NCI-H2171 treated with DMSO at 0.1 percent for 48 hours (cell line): Measurements from ENCODE around the gene PCIF1.
"Not testable (repeated sequence)": the region's sequence is repeated elsewhere in the genome, so short reads cannot be mapped to it uniquely, and the experiment has no call there.

ENCODE experiments used
- DNase-seq: peaks from one replicate; lab custom pipeline; 2025; lab: John Stamatoyannopoulos, UW

The PCIF1 gene

GRCh38 chr20:45934586-45935415, at the start of gene PCIF1:
Gene PCIF1, plus strand, starts transcription at chr20:45934683. Its CDS starts 4,317 bp downstream, at chr20:45939000.
- peak; percentile 98 for DNase-seq

GRCh38 chr20:45886590-45887345, 47.7 kb upstream of the PCIF1 start:
- no peak for DNase-seq

- no peak for DNase-seq
Observed at GRCh38 chr20:45887346-45887715, 47.2 kb upstream of the PCIF1 start, which contains the start of gene SPATA25. Gene SPATA25, minus strand, starts transcription at chr20:45887622. Its CDS starts 32 bp downstream, at chr20:45887590.

GRCh38 chr20:45888681-45889080, 45.8 kb upstream of the PCIF1 start:
- DNase-seq, result no peak

- peak; percentile 39 for DNase-seq
Observed at GRCh38 chr20:45890077-45890984, 44.2 kb upstream of the PCIF1 start.

GRCh38 chr20:45890985-45891983, 43.2 kb upstream of the PCIF1 start, which contains the start of the genes CTSA and NEURL2:
Gene CTSA, plus strand, starts transcription at chr20:45891335. Its CDS starts 234 bp downstream, at chr20:45891569.
Gene NEURL2, minus strand, starts transcription at chr20:45891208. Its CDS starts 217 bp downstream, at chr20:45890991.
- DNase-seq, result peak; percentile 88

GRCh38 chr20:45892049-45892825, 42.2 kb upstream of the PCIF1 start:
- DNase-seq, result no peak

GRCh38 chr20:45892828-45893500, 41.5 kb upstream of the PCIF1 start:
- no peak for DNase-seq

- DNase-seq, result no peak
Observed at GRCh38 chr20:45893831-45894230, 40.7 kb upstream of the PCIF1 start.

GRCh38 chr20:45894797-45895196, 39.7 kb upstream of the PCIF1 start:
- no peak for DNase-seq

GRCh38 chr20:45896641-45897161, 37.8 kb upstream of the PCIF1 start:
- no peak for DNase-seq

- DNase-seq, result no peak
Observed at GRCh38 chr20:45897289-45897688, 37.2 kb upstream of the PCIF1 start.

GRCh38 chr20:45897692-45898091, 36.8 kb upstream of the PCIF1 start:
- no peak for DNase-seq

- DNase-seq, result no peak
Observed at GRCh38 chr20:45898285-45898684, 36.2 kb upstream of the PCIF1 start.

- DNase-seq, result no peak
Observed at GRCh38 chr20:45899046-45899835, 35.2 kb upstream of the PCIF1 start.

- not testable (repeated sequence) for DNase-seq
Observed at GRCh38 chr20:45901332-45901731, 33.2 kb upstream of the PCIF1 start.

GRCh38 chr20:45902199-45902701, 32.2 kb upstream of the PCIF1 start:
- peak; percentile 23 for DNase-seq
